ENCODE measurements around the gene TSPAN15.

TSPAN15 gene

GRCh38 chr10:69554611-69555010 lies 103.3 kb downstream of the TSPAN15 start:
- Histone ChIP-seq H3F3A (ENCODE audit: insufficient read depth, low read length) (no peaks in the 10 kb centered on the region), H3K9me2 (ENCODE audit: low read depth, low read length) (no peaks in the 10 kb centered on the region), H3K4me3 (ENCODE audit: low read depth, low read length, poor library complexity, severe bottlenecking) (no peak overlapping the region), H3K79me2 (ENCODE audit: insufficient read depth, low read length) (no peaks in the 10 kb centered on the region), H3K9me3 (ENCODE audit: low read length) (peaks cover 7% of the 10 kb centered on the region), H4K20me1 (ENCODE audit: insufficient read depth, low read length) (no peaks in the 10 kb centered on the region), H3K27me3 (ENCODE audit: insufficient read depth, low read length) (no peaks in the 10 kb centered on the region), H3K4me1 (ENCODE audit: insufficient read depth, low read length, severe bottlenecking) (no peaks in the 10 kb centered on the region), H3K4me2 (ENCODE audit: low read length) (no peak overlapping the region), H3K27ac (ENCODE audit: low read depth, low read length, poor library complexity, severe bottlenecking) (no peak overlapping the region), H2AFZ (ENCODE audit: low read length) (no peak overlapping the region), H3K36me3 (ENCODE audit: insufficient read depth, low read length) (no peaks in the 10 kb centered on the region), H3K9ac (ENCODE audit: low read length) (no peak overlapping the region)
- no peak for TF ChIP-seq CTCF (IDR thresholded peaks at IDR 0.05; ENCODE audit: low read length)
- TF ChIP-seq EZH2 (IDR thresholded peaks at IDR 0.05; ENCODE audit: borderline replicate concordance, low read length), result no peak
